HepG2 (cell line): ENCODE data around the gene STAT1. TPM values are rescaled to one million over a fixed set of nuclear protein-coding genes. Genes with fewer than 3 reads are reported as not detected.
"Not testable (repeated sequence)": the region's sequence is repeated elsewhere in the genome, so short reads cannot be mapped to it uniquely, and the experiment has no call there.

Experiments used
- ATAC-seq: fragments of 200-7000 bp; cut with Tn5 transposase; 3 replicates; pipeline ENCODE4 v1.9.1; 2020; ENCODE audit warnings: mild to moderate bottlenecking, moderate library complexity
- BruUV-seq: library from RNA; stranded (reverse); fragments of 400-500 nt; replicated peaks from 2 replicates; lab custom pipeline; 2021; lab: Mats Ljungman, UMichigan
- CTCF ChIA-PET: fragments of 300-600 bp; formaldehyde crosslinking; extraction: SDS; loops from one replicate; lab custom pipeline; 2021; ENCODE audit warnings: low total read pairs, inconsistent platforms, low intra/inter-chr PET ratio; lab: Yijun Ruan, JAX
- POLR2A ChIA-PET: fragments of 350-600 bp; sonication (Branson Sonifier 250); formaldehyde crosslinking; loops from one replicate; lab custom pipeline; 2020; ENCODE audit warnings: antibody characterized with exemption, inconsistent platforms; lab: Yijun Ruan, JAX
- DNase-seq: peaks from one replicate; pipeline ENCODE4 v3.0.0-alpha.2; 2015; ENCODE audit warnings: low spot score
- FAIRE-seq: peaks from 3 replicates; lab custom pipeline; 2011; peaks lifted over from hg19 to GRCh38; lab: Jason Lieb, UNC
- H2AFZ ChIP-seq: one replicate; pipeline ENCODE4 v1.6.1; 2011; ENCODE audit warnings: low read length, inconsistent platforms
- H3K27ac ChIP-seq: fragments of 300-600 bp; 3 replicates; pipeline ENCODE4 v1.8.0; 2011; ENCODE audit warnings: mixed run types, mild to moderate bottlenecking, mixed read lengths, low read length, inconsistent platforms; ENCODE audit not compliant: insufficient read depth; ENCODE audit errors: extremely low read length
- H3K27me3 ChIP-seq, 2 experiments: fragments of 200-600 bp in 1 of 2; 2 replicates in 1 of 2; 3 replicates in 1 of 2; pipeline versions ENCODE4 v1.6.0 to v1.8.0; 2011; ENCODE audit warnings: low read length in 2 of 2, mild to moderate bottlenecking in 2 of 2, moderate library complexity in 2 of 2, inconsistent platforms in 1 of 2; ENCODE audit not compliant: insufficient read depth in 2 of 2, control insufficient read depth in 1 of 2
- H3K36me3 ChIP-seq, 2 experiments: fragments of 200-600 bp in 1 of 2; replicated peaks in 1 of 2; 2 replicates in 1 of 2; 3 replicates in 1 of 2; pipeline versions ENCODE4 v1.5.1 to v1.8.0; 2011; ENCODE audit warnings: low read length in 2 of 2, inconsistent platforms in 1 of 2; ENCODE audit not compliant: insufficient read depth in 2 of 2, control insufficient read depth in 1 of 2
- H3K4me1 ChIP-seq: 2 replicates; pipeline ENCODE4 v1.5.1; 2012; ENCODE audit warnings: low read length, inconsistent platforms; ENCODE audit not compliant: insufficient read depth
- H3K4me2 ChIP-seq: 2 replicates; pipeline ENCODE4 v1.6.0; 2011; ENCODE audit warnings: low read depth, low read length, inconsistent platforms
- H3K4me3 ChIP-seq, 3 experiments: fragments of 200-600 bp in 1 of 3; sonication (generic), shearing (Covaris generic) in 1 of 3; replicated peaks in 1 of 3; 2 replicates each; pipeline ENCODE4 v1.5.1; 2011 to 2016; ENCODE audit warnings: low read length in 3 of 3, inconsistent platforms in 2 of 3, low read depth in 2 of 3, mild to moderate bottlenecking in 2 of 3, control low read depth in 1 of 3, mixed read lengths in 1 of 3; ENCODE audit not compliant: insufficient read depth in 1 of 3
- H3K79me2 ChIP-seq: one replicate; pipeline ENCODE4 v1.6.1; 2011; ENCODE audit warnings: low read length, inconsistent platforms; ENCODE audit not compliant: insufficient read depth
- H3K9ac ChIP-seq: 2 replicates; pipeline ENCODE4 v1.6.0; 2011; ENCODE audit warnings: mild to moderate bottlenecking, low read depth, low read length, inconsistent platforms; ENCODE audit not compliant: insufficient read depth
- H3K9me3 ChIP-seq: 2 replicates; pipeline ENCODE4 v1.5.1; 2012; ENCODE audit warnings: mild to moderate bottlenecking, low read length
- H4K20me1 ChIP-seq: 2 replicates; pipeline ENCODE4 v1.6.0; 2011; ENCODE audit warnings: inconsistent platforms, mild to moderate bottlenecking, low read length, moderate library complexity; ENCODE audit not compliant: insufficient read depth
- AGO2 ChIP-seq: fragments of 200-400 bp; formaldehyde crosslinking; optimal IDR thresholded peaks from 2 replicates; pipeline ENCODE3; 2017; ENCODE audit warnings: mild to moderate bottlenecking, low read depth, low read length, moderate library complexity
- POGZ ChIP-seq: sonication (generic); formaldehyde crosslinking; IDR thresholded peaks from 2 replicates; pipeline ENCODE4 v1.4.0; 2020; ENCODE audit warnings: mild to moderate bottlenecking, missing genetic modification reagents
- ZNF335 ChIP-seq: sonication (generic); formaldehyde crosslinking; IDR thresholded peaks from 2 replicates; pipeline ENCODE4 v1.4.0; 2020; ENCODE audit warnings: missing genetic modification reagents
- ZNF350 ChIP-seq: sonication (generic); formaldehyde crosslinking; IDR thresholded peaks from 2 replicates; pipeline ENCODE4 v1.4.0; 2020; ENCODE audit warnings: mild to moderate bottlenecking, low read depth, missing genetic modification reagents, borderline replicate concordance
- WGBS: methylation state at CpG from one replicate; pipeline ENCODE4 v1.1.6; 2017; ENCODE audit warnings: low lambda C conversion rate; 5-methylcytosine and 5-hydroxymethylcytosine counted together
- in situ Hi-C: cut with HindIII; loops from 2 replicates; pipeline ENCODE4 v1.10.0; 2017; ENCODE audit warnings: low pct_unique_long_range_greater_than_20kb; ENCODE audit not compliant: extremely low pct_ligation_motif_present
- intact Hi-C: fragments of 100-400 bp; cut with micrococcal nuclease; formaldehyde crosslinking; loops from one replicate; pipeline ENCODE4 v1.10.0; 2022; ENCODE audit not compliant: unreplicated experiment
- polyA plus RNA-seq, 8 experiments: library from polyadenylated mRNA; depleted of rRNA in 3 of 8; stranded (reverse) in 7 of 8; unstranded in 1 of 8; fragments of >200 nt; fragmentation: Illumina TruSeq in 4 of 8; extraction: Trizol in 4 of 8; gene quantifications; 2 replicates each; pipeline versions ENCODE4 v1.2.1 to v1.2.3, GENCODE V29; 2011 to 2016; ENCODE audit warnings: low read depth in 4 of 8, missing spikeins in 1 of 8, mixed read lengths in 1 of 8; ENCODE audit not compliant: insufficient read depth in 1 of 8
- total RNA-seq, 5 experiments: library from RNA; depleted of rRNA; stranded (reverse); fragments of >200 nt; fragmentation: Illumina TruSeq; extraction: Trizol; gene quantifications; 2 replicates each; pipeline ENCODE4 v1.2.3, GENCODE V29; 2016; ENCODE audit warnings: low read depth in 1 of 5

STAT1 gene
- total and polyA plus RNA-seq, 2 of the 13 experiments (the other 11 are each of a cell fraction or from before 2014, with no cell fraction given): 21.8 to 59.6 TPM

GRCh38 chr2:190961117-190961516, 52.9 kb downstream of the STAT1 start:
- 95% methylated on average over 5 of the region's 5 CpGs for WGBS
- peaks cover 1 to 11% of the 10 kb centered on the region in 2 experiments for H3K36me3 ChIP-seq
- H3K4me3 ChIP-seq, H3K79me2 ChIP-seq, POLR2A ChIA-PET, H3K4me2 ChIP-seq, BruUV-seq, in situ Hi-C loops, H3K27ac ChIP-seq, CTCF ChIA-PET, H2AFZ ChIP-seq, H3K9me3 ChIP-seq, intact Hi-C loops, H3K27me3 ChIP-seq, H4K20me1 ChIP-seq, H3K9ac ChIP-seq, FAIRE-seq, ATAC-seq, DNase-seq: not testable (repeated sequence)
- peaks cover 18% of the 10 kb centered on the region for H3K4me1 ChIP-seq

- intact Hi-C loops: no loop called here
- H3K4me3 ChIP-seq: no peak overlapping the region
- TF ChIP-seq ZNF350: no peak
- no peak for TF ChIP-seq ZNF335
- peak; percentile 53 for TF ChIP-seq AGO2
- no peak for TF ChIP-seq POGZ (CRISPR knock-in tag)
- TF ChIP-seq, all 625 proteins: peak for 1
- no peak overlapping the region for H2AFZ ChIP-seq
- WGBS: 89% methylated on average over 5 of the region's 5 CpGs
- H3K9ac ChIP-seq: no peak overlapping the region
- peaks cover 9% of the 10 kb centered on the region; the same call in 1 of the 2 replicates for H3K4me1 ChIP-seq
- CTCF ChIA-PET: no interaction called here
- no peak overlapping the region for H3K4me2 ChIP-seq
- DNase-seq (no peak), ATAC-seq (no peak), FAIRE-seq (no peak)
- no peak overlapping the region for H3K27ac ChIP-seq
- POLR2A ChIA-PET: no interaction called here
- no peaks in the 10 kb centered on the region for H3K27me3 ChIP-seq
- no TSS peak for BruUV-seq
- H3K36me3 ChIP-seq: peaks cover 1 to 10% of the 10 kb centered on the region in 2 experiments
- H3K9me3 ChIP-seq: no peaks in the 10 kb centered on the region
- in situ Hi-C loops: no loop called here
- no peaks in the 10 kb centered on the region for H3K79me2 ChIP-seq
- H4K20me1 ChIP-seq: no peaks in the 10 kb centered on the region
These were observed 53.8 kb downstream of the STAT1 start for GRCh38 chr2:190959911-190960788.
